HepG2 (cell line): Measurements from ENCODE around the gene TPCN2. TPM values are rescaled to one million over a fixed set of nuclear protein-coding genes. Genes with fewer than 3 reads are reported as not detected.

Experiments used
- ATAC-seq: fragments of 200-7000 bp; cut with Tn5 transposase; 3 replicates; pipeline ENCODE4 v1.9.1; 2020; ENCODE audit warnings: mild to moderate bottlenecking, moderate library complexity
- BruUV-seq: library from RNA; stranded (reverse); fragments of 400-500 nt; replicated peaks from 2 replicates; lab custom pipeline; 2021; lab: Mats Ljungman, UMichigan
- CTCF ChIA-PET: fragments of 300-600 bp; formaldehyde crosslinking; extraction: SDS; loops from one replicate; lab custom pipeline; 2021; ENCODE audit warnings: low total read pairs, inconsistent platforms, low intra/inter-chr PET ratio; lab: Yijun Ruan, JAX
- POLR2A ChIA-PET: fragments of 350-600 bp; sonication (Branson Sonifier 250); formaldehyde crosslinking; loops from one replicate; lab custom pipeline; 2020; ENCODE audit warnings: antibody characterized with exemption, inconsistent platforms; lab: Yijun Ruan, JAX
- DNase-seq: peaks from one replicate; pipeline ENCODE4 v3.0.0-alpha.2; 2015; ENCODE audit warnings: low spot score
- FAIRE-seq: peaks from 3 replicates; lab custom pipeline; 2011; peaks lifted over from hg19 to GRCh38; lab: Jason Lieb, UNC
- H2AFZ ChIP-seq: one replicate; pipeline ENCODE4 v1.6.1; 2011; ENCODE audit warnings: low read length, inconsistent platforms
- H3K27ac ChIP-seq: fragments of 300-600 bp; 3 replicates; pipeline ENCODE4 v1.8.0; 2011; ENCODE audit warnings: mixed run types, mild to moderate bottlenecking, mixed read lengths, low read length, inconsistent platforms; ENCODE audit not compliant: insufficient read depth; ENCODE audit errors: extremely low read length
- H3K27me3 ChIP-seq, 2 experiments: fragments of 200-600 bp in 1 of 2; 2 replicates in 1 of 2; 3 replicates in 1 of 2; pipeline versions ENCODE4 v1.6.0 to v1.8.0; 2011; ENCODE audit warnings: low read length in 2 of 2, mild to moderate bottlenecking in 2 of 2, moderate library complexity in 2 of 2, inconsistent platforms in 1 of 2; ENCODE audit not compliant: insufficient read depth in 2 of 2, control insufficient read depth in 1 of 2
- H3K36me3 ChIP-seq, 2 experiments: fragments of 200-600 bp in 1 of 2; replicated peaks in 1 of 2; 2 replicates in 1 of 2; 3 replicates in 1 of 2; pipeline versions ENCODE4 v1.5.1 to v1.8.0; 2011; ENCODE audit warnings: low read length in 2 of 2, inconsistent platforms in 1 of 2; ENCODE audit not compliant: insufficient read depth in 2 of 2, control insufficient read depth in 1 of 2
- H3K4me1 ChIP-seq: 2 replicates; pipeline ENCODE4 v1.5.1; 2012; ENCODE audit warnings: low read length, inconsistent platforms; ENCODE audit not compliant: insufficient read depth
- H3K4me2 ChIP-seq: 2 replicates; pipeline ENCODE4 v1.6.0; 2011; ENCODE audit warnings: low read depth, low read length, inconsistent platforms
- H3K4me3 ChIP-seq, 3 experiments: fragments of 200-600 bp in 1 of 3; sonication (generic), shearing (Covaris generic) in 1 of 3; replicated peaks in 1 of 3; 2 replicates each; pipeline ENCODE4 v1.5.1; 2011 to 2016; ENCODE audit warnings: low read length in 3 of 3, inconsistent platforms in 2 of 3, low read depth in 2 of 3, mild to moderate bottlenecking in 2 of 3, control low read depth in 1 of 3, mixed read lengths in 1 of 3; ENCODE audit not compliant: insufficient read depth in 1 of 3
- H3K79me2 ChIP-seq: one replicate; pipeline ENCODE4 v1.6.1; 2011; ENCODE audit warnings: low read length, inconsistent platforms; ENCODE audit not compliant: insufficient read depth
- H3K9ac ChIP-seq: 2 replicates; pipeline ENCODE4 v1.6.0; 2011; ENCODE audit warnings: mild to moderate bottlenecking, low read depth, low read length, inconsistent platforms; ENCODE audit not compliant: insufficient read depth
- H3K9me3 ChIP-seq: 2 replicates; pipeline ENCODE4 v1.5.1; 2012; ENCODE audit warnings: mild to moderate bottlenecking, low read length
- H4K20me1 ChIP-seq: 2 replicates; pipeline ENCODE4 v1.6.0; 2011; ENCODE audit warnings: inconsistent platforms, mild to moderate bottlenecking, low read length, moderate library complexity; ENCODE audit not compliant: insufficient read depth
- HIC2 ChIP-seq: sonication (generic); formaldehyde crosslinking; IDR thresholded peaks from 2 replicates; pipeline ENCODE4 v1.9.0; 2022; ENCODE audit warnings: low read depth, missing genetic modification reagents
- HMGXB4 ChIP-seq, 2 experiments: sonication (generic) in 1 of 2; formaldehyde crosslinking in 1 of 2; IDR thresholded peaks; 2 replicates each; pipeline versions ENCODE4 v1.4.0 to v1.6.1; 2018 to 2020; ENCODE audit warnings: missing genetic modification reagents in 2 of 2, borderline replicate concordance in 1 of 2, low read depth in 1 of 2, mild to moderate bottlenecking in 1 of 2, missing biosample characterization in 1 of 2
- IRF9 ChIP-seq: sonication (generic); formaldehyde crosslinking; IDR thresholded peaks from 2 replicates; pipeline ENCODE4 v1.8.0; 2022; ENCODE audit warnings: missing genetic modification reagents, mild to moderate bottlenecking, borderline replicate concordance
- NFE2L1 ChIP-seq: sonication (generic); formaldehyde crosslinking; IDR thresholded peaks from 2 replicates; pipeline ENCODE4 v1.4.0; 2020; ENCODE audit warnings: missing genetic modification reagents, mild to moderate bottlenecking, borderline replicate concordance
- REPIN1 ChIP-seq: sonication (generic); formaldehyde crosslinking; IDR thresholded peaks from 2 replicates; pipeline ENCODE4 v1.8.0; 2022; ENCODE audit warnings: missing genetic modification reagents, low read depth, mild to moderate bottlenecking, borderline replicate concordance
- ZNF781 ChIP-seq: sonication (generic); formaldehyde crosslinking; IDR thresholded peaks from 2 replicates; pipeline ENCODE4 v1.5.1; 2020; ENCODE audit warnings: borderline replicate concordance, mild to moderate bottlenecking, missing genetic modification reagents; ENCODE audit errors: not compliant biosample characterization
- WGBS: methylation state at CpG from one replicate; pipeline ENCODE4 v1.1.6; 2017; ENCODE audit warnings: low lambda C conversion rate; 5-methylcytosine and 5-hydroxymethylcytosine counted together
- in situ Hi-C: cut with HindIII; loops from 2 replicates; pipeline ENCODE4 v1.10.0; 2017; ENCODE audit warnings: low pct_unique_long_range_greater_than_20kb; ENCODE audit not compliant: extremely low pct_ligation_motif_present
- intact Hi-C: fragments of 100-400 bp; cut with micrococcal nuclease; formaldehyde crosslinking; loops from one replicate; pipeline ENCODE4 v1.10.0; 2022; ENCODE audit not compliant: unreplicated experiment
- polyA plus RNA-seq, 8 experiments: library from polyadenylated mRNA; depleted of rRNA in 3 of 8; stranded (reverse) in 7 of 8; unstranded in 1 of 8; fragments of >200 nt; fragmentation: Illumina TruSeq in 4 of 8; extraction: Trizol in 4 of 8; gene quantifications; 2 replicates each; pipeline versions ENCODE4 v1.2.1 to v1.2.3, GENCODE V29; 2011 to 2016; ENCODE audit warnings: low read depth in 4 of 8, missing spikeins in 1 of 8, mixed read lengths in 1 of 8; ENCODE audit not compliant: insufficient read depth in 1 of 8
- total RNA-seq, 5 experiments: library from RNA; depleted of rRNA; stranded (reverse); fragments of >200 nt; fragmentation: Illumina TruSeq; extraction: Trizol; gene quantifications; 2 replicates each; pipeline ENCODE4 v1.2.3, GENCODE V29; 2016; ENCODE audit warnings: low read depth in 1 of 5

The TPCN2 gene
- total and polyA plus RNA-seq, 2 of the 13 experiments (the other 11 are each of a cell fraction or from before 2014, with no cell fraction given): 5.6 to 5.9 TPM

- ChIA-PET POLR2A (interaction anchor here (1.7 kb wide), 1 partner anchor 9 kb away, joined by 3 read pairs; no protein-coding TSS in a partner anchor), CTCF (no interaction called here)
- intact Hi-C loops (no loop called here), in situ Hi-C loops (no loop called here)
- 6% methylated on average over 13 of the region's 13 CpGs for WGBS
- Histone ChIP-seq H3K27ac (no peak overlapping the region), H3K4me1 (peaks cover 10% of the 10 kb centered on the region), H3K27me3 (peaks cover 1 to 29% of the 10 kb centered on the region in 2 experiments; a peak in 3 of 5 replicates), H3K9me3 (no peaks in the 10 kb centered on the region), H3K4me2 (no peak overlapping the region), H3K4me3 (no peak overlapping the region), H3K79me2 (no peaks in the 10 kb centered on the region), H4K20me1 (no peaks in the 10 kb centered on the region), H3K9ac (no peak overlapping the region), H2AFZ (no peak overlapping the region), H3K36me3 (no peaks in the 10 kb centered on the region)
- no peak for FAIRE-seq
- no peak for DNase-seq
- TF ChIP-seq ZNF781 (CRISPR knock-in tag) (no peak), NFE2L1 (CRISPR knock-in tag) (no peak), HIC2 (CRISPR knock-in tag) (no peak), REPIN1 (CRISPR knock-in tag) (no peak), HMGXB4 (CRISPR knock-in tag; IDR thresholded peaks at IDR 0.05; ENCODE audit: borderline replicate concordance in 1 of 2, low read depth in 1 of 2) (no peak), IRF9 (CRISPR knock-in tag) (no peak)
- BruUV-seq: no TSS peak
- peak; percentile 57 for ATAC-seq
These were observed 29.8 kb upstream of the TPCN2 start for GRCh38 chr11:69018924-69019323.
